DOHH2 (cell line): ENCODE data around the gene XAGE3.
"Not testable (repeated sequence)": the region's sequence is repeated elsewhere in the genome, so short reads cannot be mapped to it uniquely, and the experiment has no call there.

ENCODE experiments used
- H3F3A ChIP-seq: fragments of 200-600 bp; sonication (generic), shearing (Covaris generic); 2 replicates; pipeline ENCODE4 v1.6.0; 2016; ENCODE audit warnings: antibody characterized with exemption, mild to moderate bottlenecking; ENCODE audit not compliant: control insufficient read depth, insufficient read depth
- H3K27ac ChIP-seq: fragments of 200-600 bp; sonication (generic); 2 replicates; pipeline ENCODE4 v1.5.1; 2014; ENCODE audit warnings: low read depth, mild to moderate bottlenecking, low read length, moderate library complexity
- H3K27me3 ChIP-seq: fragments of 200-600 bp; sonication (generic); 2 replicates; pipeline ENCODE4 v1.6.1; 2014; ENCODE audit warnings: mild to moderate bottlenecking, low read length, mixed read lengths; ENCODE audit not compliant: control insufficient read depth
- H3K36me3 ChIP-seq: fragments of 200-600 bp; sonication (generic); 2 replicates; pipeline ENCODE4 v1.6.1; 2014; ENCODE audit warnings: mild to moderate bottlenecking, low read length, moderate library complexity, mixed read lengths; ENCODE audit not compliant: control insufficient read depth
- H3K4me1 ChIP-seq: fragments of 200-600 bp; sonication (generic); 2 replicates; pipeline ENCODE4 v1.6.1; 2014; ENCODE audit warnings: mild to moderate bottlenecking, low read length, mixed read lengths; ENCODE audit not compliant: control insufficient read depth
- H3K4me2 ChIP-seq: fragments of 200-600 bp; sonication (generic); 2 replicates; pipeline ENCODE4 v1.6.0; 2014; ENCODE audit warnings: mild to moderate bottlenecking, low read length, moderate library complexity
- H3K4me3 ChIP-seq: fragments of 200-600 bp; sonication (generic); 2 replicates; pipeline ENCODE4 v1.5.1; 2014; ENCODE audit warnings: mild to moderate bottlenecking, low read length, mixed read lengths
- H3K79me2 ChIP-seq: fragments of 200-600 bp; sonication (generic); 2 replicates; pipeline ENCODE4 v1.6.1; 2014; ENCODE audit warnings: mild to moderate bottlenecking, low read length, mixed read lengths; ENCODE audit not compliant: control insufficient read depth
- H3K9me2 ChIP-seq: fragments of 200-600 bp; sonication (generic); replicated peaks from 2 replicates; pipeline ENCODE4 v1.6.1; 2014; ENCODE audit warnings: mild to moderate bottlenecking, low read length, mixed read lengths; ENCODE audit not compliant: control insufficient read depth
- H3K9me3 ChIP-seq: fragments of 200-600 bp; sonication (generic); 2 replicates; pipeline ENCODE4 v1.6.1; 2014; ENCODE audit warnings: antibody characterized with exemption, low read length, mixed read lengths; ENCODE audit not compliant: control insufficient read depth, insufficient read depth
- H4K20me1 ChIP-seq: fragments of 200-600 bp; sonication (generic); 2 replicates; pipeline ENCODE4 v1.6.0; 2014; ENCODE audit warnings: low read depth, mild to moderate bottlenecking, antibody characterized with exemption, low read length, moderate library complexity; ENCODE audit not compliant: control insufficient read depth, insufficient read depth
- CTCF ChIP-seq: fragments of 200-600 bp; sonication (generic); IDR thresholded peaks from one replicate; pipeline ENCODE4 v1.5.1; 2014; ENCODE audit warnings: antibody characterized with exemption, mild to moderate bottlenecking, low read depth, low read length; ENCODE audit not compliant: poor library complexity, severe bottlenecking
- EZH2phosphoT487 ChIP-seq: fragments of 200-600 bp; sonication (generic); IDR thresholded peaks from 2 replicates; pipeline ENCODE4 v1.6.1; 2017; ENCODE audit warnings: borderline replicate concordance, mild to moderate bottlenecking, antibody characterized with exemption, low read length, moderate library complexity, mixed read lengths

XAGE3 gene

GRCh38 chrX:52874661-52875060 is 6.8 kb upstream of the XAGE3 start:
- TF ChIP-seq EZH2phosphoT487, result no peak
- no peak for TF ChIP-seq CTCF
- Histone ChIP-seq H3F3A (no peaks in the 10 kb centered on the region), H3K36me3 (no peaks in the 10 kb centered on the region), H3K27me3 (no peaks in the 10 kb centered on the region), H3K79me2 (no peaks in the 10 kb centered on the region), H3K27ac (no peak overlapping the region), H3K9me3 (no peaks in the 10 kb centered on the region), H3K4me3 (no peak overlapping the region), H3K9me2 (no peaks in the 10 kb centered on the region), H4K20me1 (no peaks in the 10 kb centered on the region), H3K4me2 (no peak overlapping the region), H3K4me1 (no peaks in the 10 kb centered on the region)

DNA sequence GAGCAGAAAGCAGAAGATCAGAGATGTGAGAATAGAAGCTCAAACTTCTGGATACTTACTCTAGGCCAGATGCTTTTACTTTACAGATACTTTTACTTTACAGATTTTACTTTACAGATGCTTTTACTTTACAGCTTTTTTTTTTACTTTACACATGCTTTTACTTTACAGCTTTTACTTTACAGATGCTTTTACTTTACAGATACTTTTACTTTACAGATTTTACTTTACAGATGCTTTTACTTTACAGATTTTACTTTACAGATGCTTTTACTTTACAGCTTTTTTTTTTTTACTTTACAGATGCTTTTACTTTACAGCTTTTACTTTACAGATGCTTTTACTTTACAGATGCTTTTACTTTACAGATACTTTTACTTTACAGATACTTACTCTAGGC is 5.9 kb upstream of the XAGE3 start:
- not testable (repeated sequence) for H3K79me2 ChIP-seq, H3K36me3 ChIP-seq, H3K27me3 ChIP-seq, H3K27ac ChIP-seq, H3K4me3 ChIP-seq, H4K20me1 ChIP-seq, H3F3A ChIP-seq, H3K9me2 ChIP-seq, H3K9me3 ChIP-seq, H3K4me2 ChIP-seq, H3K4me1 ChIP-seq

DNA sequence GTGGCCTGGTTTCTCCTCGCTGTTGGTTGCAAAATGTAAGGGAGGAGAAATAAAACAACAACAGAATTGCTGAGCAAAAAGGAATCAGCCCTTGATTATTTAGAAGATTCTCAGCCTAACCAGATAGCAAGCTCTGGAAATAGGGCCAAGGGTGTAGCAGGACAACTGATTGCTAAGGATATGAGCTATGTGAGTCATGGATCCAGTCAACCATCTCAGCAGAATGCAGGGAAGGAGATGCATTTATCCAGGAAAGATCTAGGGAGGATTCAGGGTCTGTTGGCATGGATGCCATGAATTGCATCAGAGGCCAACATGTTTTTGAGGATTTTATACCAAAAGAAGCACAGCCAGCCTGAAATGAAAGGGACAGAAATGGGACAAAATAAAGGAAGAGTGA is 2.2 kb upstream of the XAGE3 start:
- Histone ChIP-seq H3K36me3 (no peaks in the 10 kb centered on the region), H3K9me2 (no peaks in the 10 kb centered on the region), H3K79me2 (no peaks in the 10 kb centered on the region), H3K4me3 (no peak overlapping the region), H4K20me1 (no peaks in the 10 kb centered on the region), H3K9me3 (no peaks in the 10 kb centered on the region), H3K4me1 (no peaks in the 10 kb centered on the region), H3K4me2 (no peak overlapping the region), H3F3A (no peaks in the 10 kb centered on the region), H3K27ac (no peak overlapping the region), H3K27me3 (no peaks in the 10 kb centered on the region)
- TF ChIP-seq EZH2phosphoT487 (no peak), CTCF (no peak)

- Histone ChIP-seq H3K79me2 (no peaks in the 10 kb centered on the region), H3K4me3 (no peak overlapping the region), H3K36me3 (no peaks in the 10 kb centered on the region), H3F3A (no peaks in the 10 kb centered on the region), H3K27me3 (peaks cover 6% of the 10 kb centered on the region), H3K9me2 (no peaks in the 10 kb centered on the region), H3K4me2 (no peak overlapping the region), H3K27ac (no peak overlapping the region), H3K4me1 (no peaks in the 10 kb centered on the region), H4K20me1 (no peaks in the 10 kb centered on the region), H3K9me3 (no peaks in the 10 kb centered on the region)
- TF ChIP-seq EZH2phosphoT487, result no peak
- TF ChIP-seq CTCF, result no peak
These were observed 2.4 kb downstream of the XAGE3 start for GRCh38 chrX:52865343-52865998.

- not testable (repeated sequence) for H3K79me2 ChIP-seq, H3K9me2 ChIP-seq, H3F3A ChIP-seq, H3K27ac ChIP-seq, H4K20me1 ChIP-seq, H3K27me3 ChIP-seq, H3K9me3 ChIP-seq, H3K4me2 ChIP-seq, H3K36me3 ChIP-seq, H3K4me3 ChIP-seq
- H3K4me1 ChIP-seq, result peaks cover 15% of the 10 kb centered on the region
These were observed 10.8 kb downstream of the XAGE3 start for GRCh38 chrX:52856991-52857525.
